ENCODE measurements around the gene DLG3.

DNA sequence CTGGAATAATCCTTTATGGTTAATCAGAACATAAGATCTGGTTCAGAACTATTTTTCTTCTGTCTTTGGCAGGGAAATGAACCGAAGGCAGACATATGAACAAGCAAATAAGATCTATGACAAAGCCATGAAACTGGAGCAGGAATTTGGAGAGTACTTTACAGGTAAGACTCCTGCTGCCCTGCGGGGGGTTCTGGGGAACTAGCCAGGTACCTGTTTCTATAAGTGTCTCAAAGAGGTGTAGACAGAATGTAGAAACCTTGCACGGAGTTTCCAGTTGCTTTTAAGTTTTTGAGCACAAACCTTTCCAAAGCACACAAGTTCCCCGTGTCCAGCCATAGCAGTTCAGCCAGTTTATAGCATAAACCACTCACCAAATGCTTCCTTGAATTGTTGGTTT, 56.2 kb downstream of the DLG3 start:
- TF ChIP-seq CTCF (IDR thresholded peaks at IDR 0.05) (no peak), POLR2AphosphoS5 (IDR thresholded peaks at IDR 0.05) (no peak)
